Fibroblast of lung (primary cell): ENCODE measurements around the gene SRRM3. TPM values are rescaled to one million over a fixed set of nuclear protein-coding genes. Genes with fewer than 3 reads are reported as not detected.
"Not testable (repeated sequence)": the region's sequence is repeated elsewhere in the genome, so short reads cannot be mapped to it uniquely, and the experiment has no call there.

Source experiments
- DNase-seq, 2 donors: peaks; one replicate each; pipeline versions ENCODE4 v3.0.0 to v3.0.0-alpha.2; 2010; ENCODE audit warnings: low read depth in 2 of 2
- H2AFZ ChIP-seq: 2 replicates; pipeline ENCODE4 v1.5.1; 2012; ENCODE audit warnings: low read length, control low read depth, inconsistent platforms
- H3K27ac ChIP-seq: 2 replicates; pipeline ENCODE4 v1.5.1; 2011; ENCODE audit warnings: low read length, control low read depth; ENCODE audit not compliant: insufficient read depth
- H3K27me3 ChIP-seq: 2 replicates; pipeline ENCODE4 v1.5.1; 2011; ENCODE audit warnings: mild to moderate bottlenecking, low read length; ENCODE audit not compliant: control insufficient read depth, insufficient read depth
- H3K36me3 ChIP-seq: 2 replicates; pipeline ENCODE4 v1.5.1; 2011; ENCODE audit warnings: low read length; ENCODE audit not compliant: control insufficient read depth, insufficient read depth
- H3K4me1 ChIP-seq: 2 replicates; pipeline ENCODE4 v1.5.1; 2011; ENCODE audit warnings: low read length; ENCODE audit not compliant: control insufficient read depth, insufficient read depth; ENCODE audit errors: extremely low read depth
- H3K4me2 ChIP-seq: 2 replicates; pipeline ENCODE4 v1.5.1; 2011; ENCODE audit warnings: low read length, control low read depth; ENCODE audit not compliant: insufficient read depth; ENCODE audit errors: extremely low read depth
- H3K4me3 ChIP-seq, 4 experiments: fragments of 200-600 bp in 1 of 4; sonication (generic) in 1 of 4; replicated peaks in 1 of 4; 2 replicates each; pipeline ENCODE4 v1.5.1; 2011 to 2016; ENCODE audit warnings: low read length in 4 of 4, low read depth in 3 of 4, mild to moderate bottlenecking in 3 of 4, control low read depth in 2 of 4, inconsistent platforms in 1 of 4, mixed read lengths in 1 of 4; ENCODE audit not compliant: insufficient read depth in 1 of 4; ENCODE audit errors: control extremely low read depth in 1 of 4
- H3K79me2 ChIP-seq: 2 replicates; pipeline ENCODE4 v1.5.1; 2012; ENCODE audit warnings: mild to moderate bottlenecking, low read length, inconsistent platforms; ENCODE audit not compliant: control insufficient read depth, insufficient read depth
- H3K9ac ChIP-seq: 2 replicates; pipeline ENCODE4 v1.5.1; 2011; ENCODE audit warnings: mild to moderate bottlenecking, low read length, control low read depth; ENCODE audit not compliant: insufficient read depth
- H3K9me3 ChIP-seq: 2 replicates; pipeline ENCODE4 v1.5.1; 2012; ENCODE audit warnings: low read depth, low read length; ENCODE audit not compliant: control insufficient read depth, insufficient read depth
- H4K20me1 ChIP-seq: 2 replicates; pipeline ENCODE4 v1.5.1; 2011; ENCODE audit warnings: low read length; ENCODE audit not compliant: control insufficient read depth, insufficient read depth; ENCODE audit errors: extremely low read depth
- EZH2 ChIP-seq: IDR thresholded peaks from 2 replicates; pipeline ENCODE4 v1.5.1; 2012; ENCODE audit warnings: low read length, control low read depth, mild to moderate bottlenecking; ENCODE audit errors: missing control alignments
- polyA plus RNA-seq, 2 donors: library from polyadenylated mRNA; depleted of rRNA in 1 of 2; stranded (reverse) in 1 of 2; unstranded in 1 of 2; fragments of >200 nt; gene quantifications; 2 replicates each; pipeline ENCODE4 v1.2.1, GENCODE V29; 2011 to 2012; ENCODE audit warnings: missing spikeins in 1 of 2
- total RNA-seq: library from RNA; depleted of rRNA; stranded (reverse); fragments of >200 nt; gene quantifications from 2 replicates; pipeline ENCODE4 v1.2.1, GENCODE V29; 2014
- TF ChIP-seq, protein P1 (sequence below), 2 donors: IDR thresholded peaks in 1 of 2; conservative IDR thresholded peaks in 1 of 2; 1 replicate in 1 of 2; 2 replicates in 1 of 2; pipeline ENCODE4 v1.5.1; 2011 to 2012; ENCODE audit warnings: low read length in 2 of 2, control low read depth in 1 of 2, inconsistent platforms in 1 of 2, low read depth in 1 of 2, mild to moderate bottlenecking in 1 of 2

Gene SRRM3
- total and polyA plus RNA-seq, 2 donors (not counting 1 experiment from before 2014, with no cell fraction given) = 0.40 to 1.7 TPM

DNA sequence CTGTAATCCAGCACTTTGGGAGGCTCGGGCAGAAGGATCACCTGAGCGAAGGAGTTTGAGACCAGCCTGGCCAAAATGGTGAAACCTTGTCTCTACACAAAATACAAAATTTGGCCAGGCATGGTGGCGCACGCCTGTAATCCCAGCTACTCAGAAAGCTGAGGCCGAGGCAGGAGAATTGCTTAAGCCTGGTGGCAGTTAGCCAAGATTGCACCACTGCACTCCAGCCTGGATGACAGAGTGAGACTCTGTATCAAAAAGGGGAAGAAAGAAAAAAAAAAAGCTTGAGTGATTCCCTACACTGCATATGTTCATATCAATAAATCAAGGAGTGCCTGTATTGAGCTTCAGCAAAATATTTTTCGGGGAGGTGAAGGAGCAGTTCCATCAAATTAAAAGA lies 45.8 kb upstream of the SRRM3 start:
- H3K27ac ChIP-seq = no peak overlapping the region
- H3K4me1 ChIP-seq = no peaks in the 10 kb centered on the region
- peak; percentile 18 to 67 for DNase-seq

DNA sequence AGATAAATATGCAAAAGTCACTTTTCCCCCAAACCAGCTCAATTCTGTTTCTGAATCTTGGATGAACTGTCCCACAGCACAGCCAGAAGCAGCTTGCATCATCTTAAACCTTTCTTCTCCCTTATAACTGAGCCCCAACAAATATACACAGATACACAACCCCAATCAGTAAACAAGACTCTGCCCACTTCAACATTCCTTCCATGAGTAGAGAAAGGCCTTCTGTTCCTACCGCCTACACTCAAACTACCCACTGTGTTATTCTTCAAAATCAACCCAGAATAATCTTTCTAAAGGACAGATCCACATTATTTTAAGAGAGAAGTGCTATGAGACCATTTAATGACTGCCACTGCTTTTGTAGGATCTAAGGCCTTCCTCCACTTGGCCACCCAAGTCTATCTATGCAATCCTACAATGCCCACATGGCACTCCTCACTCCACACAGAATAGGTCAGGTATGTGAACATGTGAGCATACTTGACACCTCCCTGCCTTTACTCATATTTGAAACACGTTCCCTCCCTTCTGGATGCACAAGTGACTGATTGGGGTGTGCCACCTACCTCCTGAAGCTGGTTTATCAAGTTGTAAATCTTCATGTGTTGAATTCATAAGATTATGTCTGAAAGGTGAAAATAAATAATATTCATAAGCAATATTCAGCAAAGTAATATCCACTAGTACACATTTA lies 44.6 kb upstream of the SRRM3 start:
- DNase-seq, H3K79me2 ChIP-seq, H3K9me3 ChIP-seq, H2AFZ ChIP-seq, H3K4me1 ChIP-seq, H3K4me3 ChIP-seq, H3K36me3 ChIP-seq, H3K4me2 ChIP-seq, H3K27ac ChIP-seq, H3K27me3 ChIP-seq, H3K9ac ChIP-seq, H4K20me1 ChIP-seq: not testable (repeated sequence)

More for the DNA sequence above, 45.8 kb upstream of the SRRM3 start:
- Histone ChIP-seq H3K79me2 (no peaks in the 10 kb centered on the region), H3K27me3 (no peaks in the 10 kb centered on the region), H3K4me2 (no peak overlapping the region), H4K20me1 (no peaks in the 10 kb centered on the region), H3K36me3 (no peaks in the 10 kb centered on the region), H3K4me3 (no peak overlapping the region), H2AFZ (no peak overlapping the region), H3K9ac (no peak overlapping the region), H3K9me3 (no peaks in the 10 kb centered on the region)
- TF ChIP-seq, protein P1, sequence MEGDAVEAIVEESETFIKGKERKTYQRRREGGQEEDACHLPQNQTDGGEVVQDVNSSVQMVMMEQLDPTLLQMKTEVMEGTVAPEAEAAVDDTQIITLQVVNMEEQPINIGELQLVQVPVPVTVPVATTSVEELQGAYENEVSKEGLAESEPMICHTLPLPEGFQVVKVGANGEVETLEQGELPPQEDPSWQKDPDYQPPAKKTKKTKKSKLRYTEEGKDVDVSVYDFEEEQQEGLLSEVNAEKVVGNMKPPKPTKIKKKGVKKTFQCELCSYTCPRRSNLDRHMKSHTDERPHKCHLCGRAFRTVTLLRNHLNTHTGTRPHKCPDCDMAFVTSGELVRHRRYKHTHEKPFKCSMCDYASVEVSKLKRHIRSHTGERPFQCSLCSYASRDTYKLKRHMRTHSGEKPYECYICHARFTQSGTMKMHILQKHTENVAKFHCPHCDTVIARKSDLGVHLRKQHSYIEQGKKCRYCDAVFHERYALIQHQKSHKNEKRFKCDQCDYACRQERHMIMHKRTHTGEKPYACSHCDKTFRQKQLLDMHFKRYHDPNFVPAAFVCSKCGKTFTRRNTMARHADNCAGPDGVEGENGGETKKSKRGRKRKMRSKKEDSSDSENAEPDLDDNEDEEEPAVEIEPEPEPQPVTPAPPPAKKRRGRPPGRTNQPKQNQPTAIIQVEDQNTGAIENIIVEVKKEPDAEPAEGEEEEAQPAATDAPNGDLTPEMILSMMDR (conservative IDR thresholded peaks at IDR 0.05 in 1 of 2, IDR thresholded peaks at IDR 0.05 in 1 of 2; ENCODE audit: low read depth in 1 of 2, low read length in 2 of 2) = no peak
- TF ChIP-seq EZH2 = no peak

- not testable (repeated sequence) for H3K27me3 ChIP-seq
Observed at GRCh38 chr7:76158416-76158815, 43.3 kb upstream of the SRRM3 start.

GRCh38 chr7:76162416-76163170 lies 39.1 kb upstream of the SRRM3 start:
- not testable (repeated sequence) for H3K9me3 ChIP-seq, H3K36me3 ChIP-seq, H3K27ac ChIP-seq, H3K4me3 ChIP-seq, H2AFZ ChIP-seq, H3K79me2 ChIP-seq, H3K9ac ChIP-seq, H3K4me1 ChIP-seq, H3K27me3 ChIP-seq, H3K4me2 ChIP-seq, H4K20me1 ChIP-seq
- peak in 1 of 2 donors; percentile 62 for DNase-seq

More at GRCh38 chr7:76158416-76158815, 43.3 kb upstream of the SRRM3 start:
- not testable (repeated sequence) for H2AFZ ChIP-seq, H3K36me3 ChIP-seq, H3K9ac ChIP-seq, DNase-seq, H3K79me2 ChIP-seq, H3K27ac ChIP-seq, H4K20me1 ChIP-seq, H3K9me3 ChIP-seq, H3K4me1 ChIP-seq, H3K4me2 ChIP-seq, H3K4me3 ChIP-seq

- H3K9ac ChIP-seq, H2AFZ ChIP-seq, H3K4me3 ChIP-seq, H3K79me2 ChIP-seq, DNase-seq, H3K4me1 ChIP-seq, H4K20me1 ChIP-seq, H3K4me2 ChIP-seq, H3K27ac ChIP-seq, H3K36me3 ChIP-seq, H3K9me3 ChIP-seq, H3K27me3 ChIP-seq: not testable (repeated sequence)
Observed at GRCh38 chr7:76163812-76164211, 37.9 kb upstream of the SRRM3 start.
